ENCODE measurements around the gene ASNSD1.

- TF ChIP-seq CTCF (IDR thresholded peaks at IDR 0.05; ENCODE audit: low read depth, low read length) (no peak), EZH2phosphoT487 (IDR thresholded peaks at IDR 0.05; ENCODE audit: low read depth) (no peak)
Observed at GRCh38 chr2:189614585-189614984, 46.7 kb upstream of the ASNSD1 start.
